ENCODE measurements around the gene ST6GALNAC3. TPM values are rescaled to one million over a fixed set of nuclear protein-coding genes. Genes with fewer than 3 reads are reported as not detected.

Gene ST6GALNAC3
- polyA plus RNA-seq, 1 donor (not counting 4 experiments of a cell fraction or from before 2014, with no cell fraction given) = 0.08 TPM

GRCh38 chr1:76156987-76157386 lies 82.4 kb downstream of the ST6GALNAC3 start:
- H3K27ac ChIP-seq (ENCODE audit: control insufficient read depth, insufficient read depth, low read length) = no peak overlapping the region
- FAIRE-seq (no peak), DNase-seq (ENCODE audit: low read depth, low spot score) (no peak)
- H3K36me3 ChIP-seq (ENCODE audit: control insufficient read depth in 2 of 2, extremely low read depth in 1 of 2, insufficient read depth in 2 of 2, low read length in 2 of 2) = no peaks in the 10 kb centered on the region
- H3K4me1 ChIP-seq (ENCODE audit: control insufficient read depth, extremely low read depth, insufficient read depth, low read length) = no peaks in the 10 kb centered on the region
- no peak overlapping the region for H2AFZ ChIP-seq (ENCODE audit: control insufficient read depth, low read length)
- TF ChIP-seq, protein P1, sequence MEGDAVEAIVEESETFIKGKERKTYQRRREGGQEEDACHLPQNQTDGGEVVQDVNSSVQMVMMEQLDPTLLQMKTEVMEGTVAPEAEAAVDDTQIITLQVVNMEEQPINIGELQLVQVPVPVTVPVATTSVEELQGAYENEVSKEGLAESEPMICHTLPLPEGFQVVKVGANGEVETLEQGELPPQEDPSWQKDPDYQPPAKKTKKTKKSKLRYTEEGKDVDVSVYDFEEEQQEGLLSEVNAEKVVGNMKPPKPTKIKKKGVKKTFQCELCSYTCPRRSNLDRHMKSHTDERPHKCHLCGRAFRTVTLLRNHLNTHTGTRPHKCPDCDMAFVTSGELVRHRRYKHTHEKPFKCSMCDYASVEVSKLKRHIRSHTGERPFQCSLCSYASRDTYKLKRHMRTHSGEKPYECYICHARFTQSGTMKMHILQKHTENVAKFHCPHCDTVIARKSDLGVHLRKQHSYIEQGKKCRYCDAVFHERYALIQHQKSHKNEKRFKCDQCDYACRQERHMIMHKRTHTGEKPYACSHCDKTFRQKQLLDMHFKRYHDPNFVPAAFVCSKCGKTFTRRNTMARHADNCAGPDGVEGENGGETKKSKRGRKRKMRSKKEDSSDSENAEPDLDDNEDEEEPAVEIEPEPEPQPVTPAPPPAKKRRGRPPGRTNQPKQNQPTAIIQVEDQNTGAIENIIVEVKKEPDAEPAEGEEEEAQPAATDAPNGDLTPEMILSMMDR (optimal IDR thresholded peaks at IDR 0.05 in 1 of 3, IDR thresholded peaks at IDR 0.05 in 1 of 3, conservative IDR thresholded peaks at IDR 0.05 in 1 of 3; ENCODE audit: extremely low read depth in 1 of 3, insufficient read depth in 2 of 3, low read length in 3 of 3) = no peak
- no peak for TF ChIP-seq EZH2 (IDR thresholded peaks at IDR 0.05; ENCODE audit: low read length)
- no peaks in the 10 kb centered on the region for H3K9me3 ChIP-seq (ENCODE audit: control insufficient read depth, low read depth, low read length)
- no peak overlapping the region for H3K4me2 ChIP-seq (ENCODE audit: control insufficient read depth, extremely low read depth, insufficient read depth, low read depth, low read length)
- no peak overlapping the region for H3K9ac ChIP-seq (ENCODE audit: control insufficient read depth, extremely low read depth, insufficient read depth, low read length)
- no peaks in the 10 kb centered on the region for H4K20me1 ChIP-seq (ENCODE audit: control insufficient read depth, extremely low read depth, insufficient read depth, low read length)
- H3K27me3 ChIP-seq (ENCODE audit: control insufficient read depth, extremely low read depth, insufficient read depth, low read length) = no peaks in the 10 kb centered on the region
- no peaks in the 10 kb centered on the region for H3K9me1 ChIP-seq (ENCODE audit: control insufficient read depth, extremely low read depth, insufficient read depth, low read length)
- dilution Hi-C loops (cut with MboI; ENCODE audit: extremely low pct_ligation_motif_present, low sequenced_read_pairs) = no loop called here
- no peaks in the 10 kb centered on the region for H3K79me2 ChIP-seq (ENCODE audit: control insufficient read depth, insufficient read depth, low read length)
- H3K4me3 ChIP-seq (ENCODE audit: control insufficient read depth in 2 of 3, extremely low read depth in 1 of 3, insufficient read depth in 2 of 3, low read depth in 1 of 3, low read length in 3 of 3) = no peak overlapping the region

GRCh38 chr1:76158126-76158525 lies 83.6 kb downstream of the ST6GALNAC3 start:
- Histone ChIP-seq H3K79me2 (ENCODE audit: control insufficient read depth, insufficient read depth, low read length) (no peaks in the 10 kb centered on the region), H2AFZ (ENCODE audit: control insufficient read depth, low read length) (no peak overlapping the region), H3K4me1 (ENCODE audit: control insufficient read depth, extremely low read depth, insufficient read depth, low read length) (no peaks in the 10 kb centered on the region), H4K20me1 (ENCODE audit: control insufficient read depth, extremely low read depth, insufficient read depth, low read length) (no peaks in the 10 kb centered on the region), H3K9ac (ENCODE audit: control insufficient read depth, extremely low read depth, insufficient read depth, low read length) (no peak overlapping the region), H3K9me1 (ENCODE audit: control insufficient read depth, extremely low read depth, insufficient read depth, low read length) (no peaks in the 10 kb centered on the region), H3K27ac (ENCODE audit: control insufficient read depth, insufficient read depth, low read length) (no peak overlapping the region), H3K36me3 (ENCODE audit: control insufficient read depth in 2 of 2, extremely low read depth in 1 of 2, insufficient read depth in 2 of 2, low read length in 2 of 2) (no peaks in the 10 kb centered on the region), H3K4me2 (ENCODE audit: control insufficient read depth, extremely low read depth, insufficient read depth, low read depth, low read length) (no peak overlapping the region), H3K9me3 (ENCODE audit: control insufficient read depth, low read depth, low read length) (no peaks in the 10 kb centered on the region), H3K4me3 (ENCODE audit: control insufficient read depth in 2 of 3, extremely low read depth in 1 of 3, insufficient read depth in 2 of 3, low read depth in 1 of 3, low read length in 3 of 3) (no peak overlapping the region), H3K27me3 (ENCODE audit: control insufficient read depth, extremely low read depth, insufficient read depth, low read length) (no peaks in the 10 kb centered on the region)
- TF ChIP-seq, protein P1 (optimal IDR thresholded peaks at IDR 0.05 in 1 of 3, IDR thresholded peaks at IDR 0.05 in 1 of 3, conservative IDR thresholded peaks at IDR 0.05 in 1 of 3; ENCODE audit: extremely low read depth in 1 of 3, insufficient read depth in 2 of 3, low read length in 3 of 3) = no peak
- TF ChIP-seq EZH2 (IDR thresholded peaks at IDR 0.05; ENCODE audit: low read length) = no peak
- FAIRE-seq = no peak
- DNase-seq (ENCODE audit: low read depth, low spot score) = no peak
- dilution Hi-C loops (cut with MboI; ENCODE audit: extremely low pct_ligation_motif_present, low sequenced_read_pairs) = no loop called here

Data from keratinocyte (primary cell).